ENCODE results near the gene TTLL8. TPM values are rescaled to one million over a fixed set of nuclear protein-coding genes. Genes with fewer than 3 reads are reported as not detected.

The TTLL8 gene
- total RNA-seq, 1 experiment from 2014 or later, result not detected

DNA sequence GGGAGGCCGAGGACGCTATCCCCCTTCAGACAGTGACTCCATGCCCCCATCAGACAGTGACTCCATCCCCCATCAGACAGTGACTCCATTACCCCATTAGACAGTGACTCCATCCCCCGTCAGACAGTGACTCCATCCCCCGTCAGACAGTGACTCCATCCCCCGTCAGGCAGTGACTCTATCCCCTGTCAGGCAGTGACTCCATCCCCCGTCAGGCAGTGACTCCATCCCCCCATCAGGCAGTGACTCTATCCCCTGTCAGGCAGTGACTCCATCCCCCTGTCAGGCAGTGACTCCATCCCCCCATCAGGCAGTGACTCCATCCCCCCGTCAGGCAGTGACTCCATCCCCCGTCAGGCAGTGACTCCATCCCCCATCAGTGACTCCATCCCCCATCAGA is 9.1 kb upstream of the TTLL8 start:
- ChIA-PET POLR2A (ENCODE audit: unreplicated experiment) (no interaction called here), CTCF (no interaction called here)
- H3F3A ChIP-seq (ENCODE audit: low read length, unreplicated experiment), result no peaks in the 10 kb centered on the region
- no peaks in the 10 kb centered on the region for H3K9me2 ChIP-seq (replicated peaks; ENCODE audit: low read length)
- H3K27ac ChIP-seq (ENCODE audit: low read length), result no peak overlapping the region
- DNase-seq (no peak), ATAC-seq (no peak)
- no TSS peak for BruUV-seq (replicated peaks)
- no peak for TF ChIP-seq EZH2phosphoT487 (IDR thresholded peaks at IDR 0.05; ENCODE audit: borderline replicate concordance, low read length)
- TF ChIP-seq EZH2 (IDR thresholded peaks at IDR 0.05; ENCODE audit: low read length, unreplicated experiment), result no peak
- TF ChIP-seq, protein P1, sequence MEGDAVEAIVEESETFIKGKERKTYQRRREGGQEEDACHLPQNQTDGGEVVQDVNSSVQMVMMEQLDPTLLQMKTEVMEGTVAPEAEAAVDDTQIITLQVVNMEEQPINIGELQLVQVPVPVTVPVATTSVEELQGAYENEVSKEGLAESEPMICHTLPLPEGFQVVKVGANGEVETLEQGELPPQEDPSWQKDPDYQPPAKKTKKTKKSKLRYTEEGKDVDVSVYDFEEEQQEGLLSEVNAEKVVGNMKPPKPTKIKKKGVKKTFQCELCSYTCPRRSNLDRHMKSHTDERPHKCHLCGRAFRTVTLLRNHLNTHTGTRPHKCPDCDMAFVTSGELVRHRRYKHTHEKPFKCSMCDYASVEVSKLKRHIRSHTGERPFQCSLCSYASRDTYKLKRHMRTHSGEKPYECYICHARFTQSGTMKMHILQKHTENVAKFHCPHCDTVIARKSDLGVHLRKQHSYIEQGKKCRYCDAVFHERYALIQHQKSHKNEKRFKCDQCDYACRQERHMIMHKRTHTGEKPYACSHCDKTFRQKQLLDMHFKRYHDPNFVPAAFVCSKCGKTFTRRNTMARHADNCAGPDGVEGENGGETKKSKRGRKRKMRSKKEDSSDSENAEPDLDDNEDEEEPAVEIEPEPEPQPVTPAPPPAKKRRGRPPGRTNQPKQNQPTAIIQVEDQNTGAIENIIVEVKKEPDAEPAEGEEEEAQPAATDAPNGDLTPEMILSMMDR (conservative IDR thresholded peaks at IDR 0.05; ENCODE audit: low read depth, low read length), result no peak
- no peak overlapping the region for H3K4me3 ChIP-seq (ENCODE audit: low read length)
- H3K79me2 ChIP-seq (ENCODE audit: low read length), result no peaks in the 10 kb centered on the region
- H2AFZ ChIP-seq (ENCODE audit: low read length), result no peak overlapping the region
- H3K36me3 ChIP-seq (ENCODE audit: low read depth, low read length), result no peaks in the 10 kb centered on the region
- no peak overlapping the region for H3K9ac ChIP-seq (ENCODE audit: low read length)
- H3K9me3 ChIP-seq (ENCODE audit: low read length), result no peaks in the 10 kb centered on the region
- no peak overlapping the region for H3K4me2 ChIP-seq (ENCODE audit: low read length)
- H3K4me1 ChIP-seq (ENCODE audit: insufficient read depth, low read length), result peaks cover 7% of the 10 kb centered on the region; the same call in 1 of the 2 replicates
- no peaks in the 10 kb centered on the region for H4K20me1 ChIP-seq (ENCODE audit: low read length)
- intact Hi-C loops (cut with micrococcal nuclease), result no loop called here
- H3K27me3 ChIP-seq (ENCODE audit: low read length), result no peaks in the 10 kb centered on the region

DNA sequence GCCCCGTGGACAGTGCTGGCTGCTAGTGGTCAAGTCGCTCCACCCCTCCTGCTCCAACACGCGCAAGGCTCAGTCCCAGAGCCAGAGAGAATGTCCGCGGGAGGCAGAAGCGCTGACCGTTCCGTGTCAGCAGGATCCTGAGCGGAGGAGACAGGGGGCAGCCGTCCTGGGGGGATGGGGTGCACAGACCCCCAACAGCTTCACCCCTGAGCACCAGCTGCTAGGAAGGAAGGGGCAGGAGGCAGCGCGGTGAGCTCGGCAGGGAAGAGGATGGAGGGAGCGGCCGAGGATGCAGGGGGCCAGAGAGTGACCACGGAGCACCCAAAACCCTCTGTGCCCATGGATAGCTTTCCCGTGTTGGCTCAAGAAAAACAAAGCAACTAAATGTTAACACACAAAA is 6.4 kb upstream of the TTLL8 start:
- Histone ChIP-seq H3K9ac (ENCODE audit: low read length) (no peak overlapping the region), H3K9me3 (ENCODE audit: low read length) (no peaks in the 10 kb centered on the region), H3K79me2 (ENCODE audit: low read length) (no peaks in the 10 kb centered on the region), H3K9me2 (replicated peaks; ENCODE audit: low read length) (no peaks in the 10 kb centered on the region), H3F3A (ENCODE audit: low read length, unreplicated experiment) (no peaks in the 10 kb centered on the region), H4K20me1 (ENCODE audit: low read length) (no peaks in the 10 kb centered on the region), H3K4me1 (ENCODE audit: insufficient read depth, low read length) (no peaks in the 10 kb centered on the region), H3K36me3 (ENCODE audit: low read depth, low read length) (no peaks in the 10 kb centered on the region), H3K4me2 (ENCODE audit: low read length) (no peak overlapping the region), H3K4me3 (ENCODE audit: low read length) (no peak overlapping the region), H2AFZ (ENCODE audit: low read length) (no peak overlapping the region), H3K27me3 (ENCODE audit: low read length) (no peaks in the 10 kb centered on the region), H3K27ac (ENCODE audit: low read length) (no peak overlapping the region)
- ATAC-seq (no peak), DNase-seq (no peak)
- ChIA-PET CTCF (no interaction called here), POLR2A (ENCODE audit: unreplicated experiment) (no interaction called here)
- intact Hi-C loops (cut with micrococcal nuclease), result no loop called here
- BruUV-seq (replicated peaks), result no TSS peak
- TF ChIP-seq, protein P1 (conservative IDR thresholded peaks at IDR 0.05; ENCODE audit: low read depth, low read length), result no peak
- TF ChIP-seq EZH2phosphoT487 (IDR thresholded peaks at IDR 0.05; ENCODE audit: borderline replicate concordance, low read length) (no peak), EZH2 (IDR thresholded peaks at IDR 0.05; ENCODE audit: low read length, unreplicated experiment) (no peak)

DNA sequence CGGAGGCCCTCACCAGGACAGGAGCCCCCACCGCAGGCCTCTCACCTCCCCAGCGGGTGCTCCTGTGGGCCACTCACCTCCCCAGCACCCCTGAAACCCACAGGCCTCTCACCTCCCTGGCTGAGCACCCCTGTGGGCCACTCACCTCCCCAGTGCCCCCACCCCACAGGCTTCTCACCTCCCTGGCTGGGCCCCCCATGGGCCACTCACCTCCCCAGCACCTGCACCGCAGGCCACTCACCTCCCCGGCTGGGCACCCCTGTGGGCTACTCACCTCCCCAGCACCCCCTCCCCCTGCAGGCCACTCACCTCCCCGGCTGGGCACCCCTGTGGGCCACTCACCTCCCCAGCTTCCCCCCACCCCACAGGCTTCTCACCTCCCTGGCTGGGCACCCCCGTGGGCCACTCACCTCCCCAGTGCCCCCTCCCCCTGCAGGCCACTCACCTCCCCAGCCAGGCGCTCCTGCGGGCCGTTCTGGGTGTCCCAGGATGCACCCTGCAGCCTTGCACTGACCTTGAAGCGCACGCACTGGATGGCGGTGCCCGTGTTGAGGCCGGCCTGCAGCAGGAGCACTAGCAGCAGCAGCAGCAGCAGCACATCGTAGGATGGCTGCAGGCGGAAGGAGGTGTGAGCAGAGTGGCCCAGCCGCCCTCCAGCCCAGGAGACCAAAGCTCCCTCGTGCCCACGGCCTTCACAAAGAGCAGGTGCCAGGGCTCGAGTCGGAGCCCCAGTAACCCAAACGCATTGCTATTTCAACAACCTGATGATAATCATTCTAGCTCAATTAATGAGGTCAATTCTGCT is 5.7 kb upstream of the TTLL8 start:
- Histone ChIP-seq H3K4me3 (ENCODE audit: low read length) (no peak overlapping the region), H3K36me3 (ENCODE audit: low read depth, low read length) (no peaks in the 10 kb centered on the region), H3K27ac (ENCODE audit: low read length) (no peak overlapping the region), H2AFZ (ENCODE audit: low read length) (no peak overlapping the region), H3K27me3 (ENCODE audit: low read length) (no peaks in the 10 kb centered on the region), H3K9ac (ENCODE audit: low read length) (no peak overlapping the region), H3K4me2 (ENCODE audit: low read length) (no peak overlapping the region), H3K4me1 (ENCODE audit: insufficient read depth, low read length) (no peaks in the 10 kb centered on the region), H3K9me2 (replicated peaks; ENCODE audit: low read length) (no peaks in the 10 kb centered on the region), H3K9me3 (ENCODE audit: low read length) (no peaks in the 10 kb centered on the region), H3F3A (ENCODE audit: low read length, unreplicated experiment) (no peaks in the 10 kb centered on the region), H3K79me2 (ENCODE audit: low read length) (no peaks in the 10 kb centered on the region), H4K20me1 (ENCODE audit: low read length) (no peaks in the 10 kb centered on the region)
- BruUV-seq (replicated peaks), result no TSS peak
- intact Hi-C loops (cut with micrococcal nuclease), result no loop called here
- ATAC-seq, result no peak
- ChIA-PET CTCF (no interaction called here), POLR2A (ENCODE audit: unreplicated experiment) (no interaction called here)
- TF ChIP-seq EZH2phosphoT487 (IDR thresholded peaks at IDR 0.05; ENCODE audit: borderline replicate concordance, low read length), result no peak
- TF ChIP-seq, protein P1 (conservative IDR thresholded peaks at IDR 0.05; ENCODE audit: low read depth, low read length), result no peak
- TF ChIP-seq EZH2 (IDR thresholded peaks at IDR 0.05; ENCODE audit: low read length, unreplicated experiment), result no peak
- DNase-seq, result no peak

Measured in PC-3 (cell line).